ENCODE results near the gene SMIM20.

DNA sequence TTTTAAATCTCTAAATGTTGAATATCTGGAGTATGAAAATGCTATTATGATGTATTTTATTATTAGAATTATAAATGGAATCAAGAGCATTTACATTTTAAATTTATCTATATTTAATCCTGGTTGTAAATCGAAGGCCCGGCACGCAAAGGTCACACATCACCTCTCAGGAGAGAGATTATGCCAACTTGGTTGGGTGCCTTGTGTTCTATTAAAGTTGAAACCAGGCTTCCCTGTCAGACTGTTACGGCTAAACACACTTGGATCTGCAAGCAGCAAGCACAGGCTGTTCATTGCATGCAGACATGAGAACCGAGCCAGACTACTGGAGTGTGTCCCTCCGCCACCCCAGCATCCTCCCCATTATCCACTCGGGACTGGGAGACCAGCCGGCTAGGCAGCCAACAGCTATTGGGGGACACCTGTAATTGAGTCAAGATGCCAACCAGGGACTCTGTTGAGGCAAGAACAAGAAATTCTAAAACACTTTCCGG lies 34.9 kb upstream of the SMIM20 start:
- TF ChIP-seq, protein P1, sequence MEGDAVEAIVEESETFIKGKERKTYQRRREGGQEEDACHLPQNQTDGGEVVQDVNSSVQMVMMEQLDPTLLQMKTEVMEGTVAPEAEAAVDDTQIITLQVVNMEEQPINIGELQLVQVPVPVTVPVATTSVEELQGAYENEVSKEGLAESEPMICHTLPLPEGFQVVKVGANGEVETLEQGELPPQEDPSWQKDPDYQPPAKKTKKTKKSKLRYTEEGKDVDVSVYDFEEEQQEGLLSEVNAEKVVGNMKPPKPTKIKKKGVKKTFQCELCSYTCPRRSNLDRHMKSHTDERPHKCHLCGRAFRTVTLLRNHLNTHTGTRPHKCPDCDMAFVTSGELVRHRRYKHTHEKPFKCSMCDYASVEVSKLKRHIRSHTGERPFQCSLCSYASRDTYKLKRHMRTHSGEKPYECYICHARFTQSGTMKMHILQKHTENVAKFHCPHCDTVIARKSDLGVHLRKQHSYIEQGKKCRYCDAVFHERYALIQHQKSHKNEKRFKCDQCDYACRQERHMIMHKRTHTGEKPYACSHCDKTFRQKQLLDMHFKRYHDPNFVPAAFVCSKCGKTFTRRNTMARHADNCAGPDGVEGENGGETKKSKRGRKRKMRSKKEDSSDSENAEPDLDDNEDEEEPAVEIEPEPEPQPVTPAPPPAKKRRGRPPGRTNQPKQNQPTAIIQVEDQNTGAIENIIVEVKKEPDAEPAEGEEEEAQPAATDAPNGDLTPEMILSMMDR (conservative IDR thresholded peaks at IDR 0.05 in 1 of 2, IDR thresholded peaks at IDR 0.05 in 1 of 2; ENCODE audit: extremely low read depth in 1 of 2, insufficient read depth in 1 of 2, low read depth in 1 of 2, low read length in 2 of 2): no peak
- no peak for TF ChIP-seq EZH2 (IDR thresholded peaks at IDR 0.05; ENCODE audit: borderline replicate concordance, low read length)
